Measurements from ENCODE around the gene SHF. TPM values are rescaled to one million over a fixed set of nuclear protein-coding genes. Genes with fewer than 3 reads are reported as not detected.
"Not testable (repeated sequence)": the region's sequence is repeated elsewhere in the genome, so short reads cannot be mapped to it uniquely, and the experiment has no call there.

SHF gene
- total RNA-seq, 1 experiment from 2014 or later: 2.0 TPM

- no peaks in the 10 kb centered on the region for H3K27me3 ChIP-seq (replicated peaks)
- no peaks in the 10 kb centered on the region for H3K4me1 ChIP-seq (replicated peaks)
- no peak for DNase-seq (ENCODE audit: low read depth in 1 of 2, low spot score in 2 of 2)
- H3K27ac ChIP-seq: no peak overlapping the region
- H3K9me3 ChIP-seq (replicated peaks): no peaks in the 10 kb centered on the region
- H3K36me3 ChIP-seq: no peaks in the 10 kb centered on the region
- no peak overlapping the region for H3K4me3 ChIP-seq
Measured at GRCh38 chr15:45138814-45139765, 48.7 kb downstream of the SHF start.

GRCh38 chr15:45137703-45138102 lies 50.1 kb downstream of the SHF start:
- Histone ChIP-seq H3K4me3 (no peak overlapping the region), H3K36me3 (no peaks in the 10 kb centered on the region), H3K27ac (no peak overlapping the region), H3K27me3 (replicated peaks) (peaks cover 1% of the 10 kb centered on the region; the same call in 1 of the 2 replicates), H3K9me3 (replicated peaks) (no peaks in the 10 kb centered on the region), H3K4me1 (replicated peaks) (no peaks in the 10 kb centered on the region)
- no peak for DNase-seq (ENCODE audit: low read depth in 1 of 2, low spot score in 2 of 2)

- Histone ChIP-seq H3K27me3 (replicated peaks) (peaks cover 11% of the 10 kb centered on the region), H3K4me1 (replicated peaks) (no peaks in the 10 kb centered on the region), H3K36me3 (no peaks in the 10 kb centered on the region), H3K4me3 (no peak overlapping the region), H3K27ac (no peak overlapping the region), H3K9me3 (replicated peaks) (no peaks in the 10 kb centered on the region)
- DNase-seq (ENCODE audit: low read depth in 1 of 2, low spot score in 2 of 2): no peak
Measured at GRCh38 chr15:45136378-45136764, 51.4 kb downstream of the SHF start.

GRCh38 chr15:45135705-45136377 lies 51.9 kb downstream of the SHF start:
- H3K36me3 ChIP-seq; H3K4me3 ChIP-seq; H3K27ac ChIP-seq; H3K9me3 ChIP-seq (replicated peaks); H3K4me1 ChIP-seq (replicated peaks); DNase-seq (ENCODE audit: low read depth in 1 of 2, low spot score in 2 of 2): not testable (repeated sequence)
- peaks cover 16% of the 10 kb centered on the region for H3K27me3 ChIP-seq (replicated peaks)

GRCh38 chr15:45134682-45135604 lies 52.8 kb downstream of the SHF start:
- H3K36me3 ChIP-seq: no peaks in the 10 kb centered on the region
- H3K27me3 ChIP-seq (replicated peaks): peaks cover 22% of the 10 kb centered on the region
- no peak overlapping the region for H3K27ac ChIP-seq
- DNase-seq (ENCODE audit: low read depth in 1 of 2, low spot score in 2 of 2): no peak
- no peaks in the 10 kb centered on the region for H3K9me3 ChIP-seq (replicated peaks)
- H3K4me1 ChIP-seq (replicated peaks): no peaks in the 10 kb centered on the region
- H3K4me3 ChIP-seq: no peak overlapping the region

- no peaks in the 10 kb centered on the region for H3K4me1 ChIP-seq (replicated peaks)
- H3K9me3 ChIP-seq (replicated peaks): no peaks in the 10 kb centered on the region
- peaks cover 30% of the 10 kb centered on the region for H3K27me3 ChIP-seq (replicated peaks)
- H3K4me3 ChIP-seq: no peak overlapping the region
- DNase-seq (ENCODE audit: low read depth in 1 of 2, low spot score in 2 of 2): no peak
- no peak overlapping the region for H3K27ac ChIP-seq
- H3K36me3 ChIP-seq: no peaks in the 10 kb centered on the region
Measured at GRCh38 chr15:45134046-45134445, 53.7 kb downstream of the SHF start.

GRCh38 chr15:45133561-45133920 lies 54.2 kb downstream of the SHF start:
- H3K9me3 ChIP-seq (replicated peaks): no peaks in the 10 kb centered on the region
- H3K27me3 ChIP-seq (replicated peaks): peaks cover 36% of the 10 kb centered on the region
- no peak for DNase-seq (ENCODE audit: low read depth in 1 of 2, low spot score in 2 of 2)
- H3K36me3 ChIP-seq: no peaks in the 10 kb centered on the region
- no peak overlapping the region for H3K4me3 ChIP-seq
- H3K4me1 ChIP-seq (replicated peaks): no peaks in the 10 kb centered on the region
- H3K27ac ChIP-seq: no peak overlapping the region

GRCh38 chr15:45132844-45133560 lies 54.8 kb downstream of the SHF start:
- Histone ChIP-seq H3K4me3 (no peak overlapping the region), H3K27ac (no peak overlapping the region), H3K36me3 (no peaks in the 10 kb centered on the region), H3K9me3 (replicated peaks) (no peaks in the 10 kb centered on the region), H3K27me3 (replicated peaks) (peaks cover 40% of the 10 kb centered on the region), H3K4me1 (replicated peaks) (no peaks in the 10 kb centered on the region)
- DNase-seq (ENCODE audit: low read depth in 1 of 2, low spot score in 2 of 2): no peak

GRCh38 chr15:45131510-45131909 lies 56.3 kb downstream of the SHF start:
- no peak overlapping the region for H3K4me3 ChIP-seq
- peaks cover 54% of the 10 kb centered on the region for H3K27me3 ChIP-seq (replicated peaks)
- no peaks in the 10 kb centered on the region for H3K9me3 ChIP-seq (replicated peaks)
- no peaks in the 10 kb centered on the region for H3K36me3 ChIP-seq
- H3K4me1 ChIP-seq (replicated peaks): no peaks in the 10 kb centered on the region
- no peak for DNase-seq (ENCODE audit: low read depth in 1 of 2, low spot score in 2 of 2)
- H3K27ac ChIP-seq: no peak overlapping the region

GRCh38 chr15:45130291-45131000 lies 57.3 kb downstream of the SHF start:
- Histone ChIP-seq H3K36me3 (no peaks in the 10 kb centered on the region), H3K4me1 (replicated peaks) (no peaks in the 10 kb centered on the region), H3K9me3 (replicated peaks) (no peaks in the 10 kb centered on the region), H3K27ac (no peak overlapping the region), H3K4me3 (no peak overlapping the region), H3K27me3 (replicated peaks) (peaks cover 61% of the 10 kb centered on the region)
- DNase-seq (ENCODE audit: low read depth in 1 of 2, low spot score in 2 of 2): no peak

GRCh38 chr15:45129651-45130129 lies 58.1 kb downstream of the SHF start, which contains the start of the genes DUOX1 and DUOXA1:
DUOX1 (plus strand) TSS chr15:45129994; CDS start chr15:45131967, 1,973 bp downstream.
DUOXA1 (minus strand) TSS chr15:45129879; CDS start chr15:45123014, 6,865 bp downstream.
- no peak for DNase-seq (ENCODE audit: low read depth in 1 of 2, low spot score in 2 of 2)
- no peaks in the 10 kb centered on the region for H3K36me3 ChIP-seq
- H3K4me1 ChIP-seq (replicated peaks): no peaks in the 10 kb centered on the region
- no peaks in the 10 kb centered on the region for H3K9me3 ChIP-seq (replicated peaks)
- no peak within 1 kb of the TSS for H3K4me3 ChIP-seq
- peaks cover 64% of the 10 kb centered on the region for H3K27me3 ChIP-seq (replicated peaks)
- H3K27ac ChIP-seq: no peak within 1 kb of the TSS

- DNase-seq (ENCODE audit: low read depth in 1 of 2, low spot score in 2 of 2): no peak
Measured at GRCh38 chr15:45128971-45129639, 58.7 kb downstream of the SHF start.

More at GRCh38 chr15:45128971-45129639, 58.7 kb downstream of the SHF start:
- Histone ChIP-seq H3K27ac (no peak overlapping the region), H3K36me3 (no peaks in the 10 kb centered on the region), H3K4me3 (no peak overlapping the region), H3K4me1 (replicated peaks) (no peaks in the 10 kb centered on the region), H3K27me3 (replicated peaks) (peaks cover 64% of the 10 kb centered on the region), H3K9me3 (replicated peaks) (no peaks in the 10 kb centered on the region)
